ENCODE measurements around the gene CCDC178.
"Not testable (repeated sequence)": the region's sequence is repeated elsewhere in the genome, so short reads cannot be mapped to it uniquely, and the experiment has no call there.

The CCDC178 gene

GRCh38 chr18:32961538-32961937 is 479.0 kb downstream of the CCDC178 start:
- H3K4me1 ChIP-seq (ENCODE audit: insufficient read depth, poor library complexity, severe bottlenecking), result no peaks in the 10 kb centered on the region
- H3K36me3 ChIP-seq (ENCODE audit: low read depth), result no peaks in the 10 kb centered on the region
- DNase-seq (ENCODE audit: low spot score), result no peak
- no peak for TF ChIP-seq CTCF (IDR thresholded peaks at IDR 0.05; ENCODE audit: poor library complexity, severe bottlenecking)
- no peak for ATAC-seq (ENCODE audit: low read depth)
- H3K4me3 ChIP-seq (ENCODE audit: severe bottlenecking), result no peak overlapping the region
- H3K9me3 ChIP-seq (ENCODE audit: severe bottlenecking), result no peaks in the 10 kb centered on the region
- peaks cover 18% of the 10 kb centered on the region for H3K27me3 ChIP-seq (ENCODE audit: insufficient read depth, poor library complexity, severe bottlenecking)
- no peak overlapping the region for H3K27ac ChIP-seq (ENCODE audit: poor library complexity, severe bottlenecking)

- no peak for ATAC-seq (ENCODE audit: low read depth)
- TF ChIP-seq CTCF (IDR thresholded peaks at IDR 0.05; ENCODE audit: poor library complexity, severe bottlenecking), result no peak
These were observed 481.8 kb downstream of the CCDC178 start for GRCh38 chr18:32958746-32959145.

GRCh38 chr18:32956591-32957315 is 483.8 kb downstream of the CCDC178 start:
- Histone ChIP-seq H3K27me3 (ENCODE audit: insufficient read depth, poor library complexity, severe bottlenecking) (peaks cover 8% of the 10 kb centered on the region), H3K4me1 (ENCODE audit: insufficient read depth, poor library complexity, severe bottlenecking) (no peaks in the 10 kb centered on the region), H3K27ac (ENCODE audit: poor library complexity, severe bottlenecking) (no peak overlapping the region), H3K4me3 (ENCODE audit: severe bottlenecking) (no peak overlapping the region), H3K9me3 (ENCODE audit: severe bottlenecking) (no peaks in the 10 kb centered on the region), H3K36me3 (ENCODE audit: low read depth) (no peaks in the 10 kb centered on the region)
- TF ChIP-seq CTCF (IDR thresholded peaks at IDR 0.05; ENCODE audit: poor library complexity, severe bottlenecking), result no peak
- DNase-seq (ENCODE audit: low spot score) (no peak), ATAC-seq (ENCODE audit: low read depth) (no peak)

More at GRCh38 chr18:32958746-32959145, 481.8 kb downstream of the CCDC178 start:
- H3K4me3 ChIP-seq (ENCODE audit: severe bottlenecking), result no peak overlapping the region
- H3K4me1 ChIP-seq (ENCODE audit: insufficient read depth, poor library complexity, severe bottlenecking), result no peaks in the 10 kb centered on the region
- H3K9me3 ChIP-seq (ENCODE audit: severe bottlenecking), result no peaks in the 10 kb centered on the region
- H3K27me3 ChIP-seq (ENCODE audit: insufficient read depth, poor library complexity, severe bottlenecking), result peaks cover 9% of the 10 kb centered on the region
- no peak for DNase-seq (ENCODE audit: low spot score)
- no peaks in the 10 kb centered on the region for H3K36me3 ChIP-seq (ENCODE audit: low read depth)
- H3K27ac ChIP-seq (ENCODE audit: poor library complexity, severe bottlenecking), result no peak overlapping the region

GRCh38 chr18:32952318-32952717 is 488.2 kb downstream of the CCDC178 start:
- not testable (repeated sequence) for H3K27me3 ChIP-seq (ENCODE audit: insufficient read depth, poor library complexity, severe bottlenecking); H3K27ac ChIP-seq (ENCODE audit: poor library complexity, severe bottlenecking); H3K36me3 ChIP-seq (ENCODE audit: low read depth); ATAC-seq (ENCODE audit: low read depth); H3K9me3 ChIP-seq (ENCODE audit: severe bottlenecking); DNase-seq (ENCODE audit: low spot score); H3K4me1 ChIP-seq (ENCODE audit: insufficient read depth, poor library complexity, severe bottlenecking); H3K4me3 ChIP-seq (ENCODE audit: severe bottlenecking)

GRCh38 chr18:32937597-32937996 is 502.9 kb downstream of the CCDC178 start:
- Histone ChIP-seq H3K9me3 (ENCODE audit: severe bottlenecking) (no peaks in the 10 kb centered on the region), H3K4me1 (ENCODE audit: insufficient read depth, poor library complexity, severe bottlenecking) (no peaks in the 10 kb centered on the region), H3K27me3 (ENCODE audit: insufficient read depth, poor library complexity, severe bottlenecking) (peaks cover 16% of the 10 kb centered on the region), H3K4me3 (ENCODE audit: severe bottlenecking) (no peak overlapping the region), H3K27ac (ENCODE audit: poor library complexity, severe bottlenecking) (no peak overlapping the region), H3K36me3 (ENCODE audit: low read depth) (no peaks in the 10 kb centered on the region)
- no peak for TF ChIP-seq CTCF (IDR thresholded peaks at IDR 0.05; ENCODE audit: poor library complexity, severe bottlenecking)
- ATAC-seq (ENCODE audit: low read depth) (no peak), DNase-seq (ENCODE audit: low spot score) (no peak)
